Measurements from ENCODE around the gene DRC3. TPM values are rescaled to one million over a fixed set of nuclear protein-coding genes. Genes with fewer than 3 reads are reported as not detected.

Gene DRC3
- total and polyA plus RNA-seq, 2 donors (not counting 1 experiment from before 2014, with no cell fraction given): 0.17 TPM; not detected in 1

GRCh38 chr17:17946093-17946492 lies 26.6 kb upstream of the DRC3 start:
- Histone ChIP-seq H3K27me3 (replicated peaks in 1 of 4; ENCODE audit: control extremely low read depth in 1 of 4, control insufficient read depth in 3 of 4, insufficient read depth in 4 of 4, low read length in 3 of 4) (no peaks in the 10 kb centered on the region), H3K27ac (ENCODE audit: low read length in 2 of 2) (no peak overlapping the region), H3K4me2 (replicated peaks; ENCODE audit: low read depth, low read length, poor library complexity, severe bottlenecking) (no peak overlapping the region), H3K36me3 (replicated peaks in 1 of 2; ENCODE audit: control extremely low read depth in 1 of 2, control insufficient read depth in 1 of 2, extremely low read depth in 1 of 2, insufficient read depth in 2 of 2, low read length in 1 of 2) (no peaks in the 10 kb centered on the region), H3K4me3 (ENCODE audit: control extremely low read depth in 1 of 5, extremely low read depth in 1 of 5, insufficient read depth in 1 of 5, low read depth in 2 of 5, low read length in 4 of 5) (no peak overlapping the region), H3K9me3 (ENCODE audit: control extremely low read depth in 1 of 3, control insufficient read depth in 2 of 3, insufficient read depth in 1 of 3, low read length in 2 of 3) (no peaks in the 10 kb centered on the region), H3K79me2 (ENCODE audit: control insufficient read depth, insufficient read depth, low read length) (peaks cover 28% of the 10 kb centered on the region), H3K4me1 (ENCODE audit: control insufficient read depth in 2 of 2, insufficient read depth in 2 of 2, low read length in 2 of 2) (peaks cover 3 to 6% of the 10 kb centered on the region in 2 donors), H2AFZ (ENCODE audit: insufficient read depth, low read depth, low read length, poor library complexity, severe bottlenecking) (no peak overlapping the region), H3K9ac (ENCODE audit: low read length) (no peak overlapping the region), H4K20me1 (ENCODE audit: control insufficient read depth, insufficient read depth, low read length, poor library complexity, severe bottlenecking) (no peaks in the 10 kb centered on the region)
- peaks cover 11% of the 10 kb centered on the region for H3K4me1 Mint-ChIP-seq
- no peak overlapping the region for H3K4me3 Mint-ChIP-seq
- no peak overlapping the region for H3K27ac Mint-ChIP-seq
- ChIA-PET POLR2A (no interaction called here), CTCF (interaction anchor here (1.9 kb wide), 1 partner anchor 27 kb away, joined by 5 read pairs; no protein-coding TSS in a partner anchor)
- intact Hi-C loops (cut with micrococcal nuclease): no loop called here
- no peaks in the 10 kb centered on the region for H3K27me3 Mint-ChIP-seq
- ATAC-seq (ENCODE audit: low read depth) (no peak), DNase-seq (no peak)
- TF ChIP-seq, protein P1, sequence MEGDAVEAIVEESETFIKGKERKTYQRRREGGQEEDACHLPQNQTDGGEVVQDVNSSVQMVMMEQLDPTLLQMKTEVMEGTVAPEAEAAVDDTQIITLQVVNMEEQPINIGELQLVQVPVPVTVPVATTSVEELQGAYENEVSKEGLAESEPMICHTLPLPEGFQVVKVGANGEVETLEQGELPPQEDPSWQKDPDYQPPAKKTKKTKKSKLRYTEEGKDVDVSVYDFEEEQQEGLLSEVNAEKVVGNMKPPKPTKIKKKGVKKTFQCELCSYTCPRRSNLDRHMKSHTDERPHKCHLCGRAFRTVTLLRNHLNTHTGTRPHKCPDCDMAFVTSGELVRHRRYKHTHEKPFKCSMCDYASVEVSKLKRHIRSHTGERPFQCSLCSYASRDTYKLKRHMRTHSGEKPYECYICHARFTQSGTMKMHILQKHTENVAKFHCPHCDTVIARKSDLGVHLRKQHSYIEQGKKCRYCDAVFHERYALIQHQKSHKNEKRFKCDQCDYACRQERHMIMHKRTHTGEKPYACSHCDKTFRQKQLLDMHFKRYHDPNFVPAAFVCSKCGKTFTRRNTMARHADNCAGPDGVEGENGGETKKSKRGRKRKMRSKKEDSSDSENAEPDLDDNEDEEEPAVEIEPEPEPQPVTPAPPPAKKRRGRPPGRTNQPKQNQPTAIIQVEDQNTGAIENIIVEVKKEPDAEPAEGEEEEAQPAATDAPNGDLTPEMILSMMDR (IDR thresholded peaks at IDR 0.05): no peak
- TF ChIP-seq EZH2 (IDR thresholded peaks at IDR 0.05; ENCODE audit: borderline replicate concordance, insufficient read depth, low read depth, low read length, poor library complexity, severe bottlenecking): no peak
- H3K9me3 Mint-ChIP-seq (ENCODE audit: insufficient read depth): no peaks in the 10 kb centered on the region
- no CpG with 5 or more reads among the region's 3 CpGs for WGBS (ENCODE audit: insufficient coverage)

DNA sequence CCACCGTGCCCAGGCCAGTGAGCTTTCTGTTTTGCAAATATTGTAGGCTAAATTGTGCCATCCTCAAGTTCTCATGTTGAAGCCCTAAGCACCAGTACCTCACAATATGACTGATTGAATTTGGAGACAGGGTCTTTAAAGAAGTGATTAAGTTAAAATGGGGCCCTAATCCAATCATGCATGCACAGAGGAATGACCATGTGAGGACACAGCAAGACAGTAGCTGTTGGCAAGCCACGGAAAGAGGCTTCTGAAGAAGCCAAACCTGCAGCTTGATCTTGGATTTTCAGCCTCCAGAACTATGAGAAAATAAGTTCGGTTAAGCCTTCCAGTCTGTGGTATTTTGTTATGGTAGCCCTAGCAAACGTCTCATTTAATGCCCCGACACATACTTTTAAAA lies 25.4 kb upstream of the DRC3 start:
- H3K9me3 ChIP-seq (ENCODE audit: control extremely low read depth in 1 of 3, control insufficient read depth in 2 of 3, insufficient read depth in 1 of 3, low read length in 2 of 3): no peaks in the 10 kb centered on the region
- no peak overlapping the region for H3K27ac Mint-ChIP-seq
- H3K36me3 ChIP-seq (replicated peaks in 1 of 2; ENCODE audit: control extremely low read depth in 1 of 2, control insufficient read depth in 1 of 2, extremely low read depth in 1 of 2, insufficient read depth in 2 of 2, low read length in 1 of 2): no peaks in the 10 kb centered on the region
- H3K27ac ChIP-seq (ENCODE audit: low read length in 2 of 2): no peak overlapping the region
- POLR2A ChIA-PET: no interaction called here
- H3K4me1 Mint-ChIP-seq: peaks cover 11% of the 10 kb centered on the region
- 100% methylated on average over 1 of the region's 5 CpGs for WGBS (ENCODE audit: insufficient coverage)
- H3K27me3 Mint-ChIP-seq: no peaks in the 10 kb centered on the region
- CTCF ChIA-PET: no interaction called here
- intact Hi-C loops (cut with micrococcal nuclease): no loop called here
- DNase-seq (no peak), ATAC-seq (ENCODE audit: low read depth) (no peak)
- H3K9ac ChIP-seq (ENCODE audit: low read length): no peak overlapping the region
- H3K27me3 ChIP-seq (replicated peaks in 1 of 4; ENCODE audit: control extremely low read depth in 1 of 4, control insufficient read depth in 3 of 4, insufficient read depth in 4 of 4, low read length in 3 of 4): no peaks in the 10 kb centered on the region
- no peak overlapping the region for H3K4me3 Mint-ChIP-seq
- no peaks in the 10 kb centered on the region for H4K20me1 ChIP-seq (ENCODE audit: control insufficient read depth, insufficient read depth, low read length, poor library complexity, severe bottlenecking)
- H2AFZ ChIP-seq (ENCODE audit: insufficient read depth, low read depth, low read length, poor library complexity, severe bottlenecking): no peak overlapping the region
- no peaks in the 10 kb centered on the region for H3K9me3 Mint-ChIP-seq (ENCODE audit: insufficient read depth)
- H3K4me3 ChIP-seq (ENCODE audit: control extremely low read depth in 1 of 5, extremely low read depth in 1 of 5, insufficient read depth in 1 of 5, low read depth in 2 of 5, low read length in 4 of 5): no peak overlapping the region
- TF ChIP-seq EZH2 (IDR thresholded peaks at IDR 0.05; ENCODE audit: borderline replicate concordance, insufficient read depth, low read depth, low read length, poor library complexity, severe bottlenecking): no peak
- TF ChIP-seq, protein P1 (IDR thresholded peaks at IDR 0.05): no peak
- peaks cover 20% of the 10 kb centered on the region for H3K79me2 ChIP-seq (ENCODE audit: control insufficient read depth, insufficient read depth, low read length)
- H3K4me1 ChIP-seq (ENCODE audit: control insufficient read depth in 2 of 2, insufficient read depth in 2 of 2, low read length in 2 of 2): peaks cover 3 to 6% of the 10 kb centered on the region in 2 donors
- no peak overlapping the region for H3K4me2 ChIP-seq (replicated peaks; ENCODE audit: low read depth, low read length, poor library complexity, severe bottlenecking)

All from B cell (primary cell).